Endothelial cell (in vitro differentiated cells): ENCODE measurements around the gene TRIOBP. TPM values are rescaled to one million over a fixed set of nuclear protein-coding genes. Genes with fewer than 3 reads are reported as not detected.

Source experiments
- DNase-seq: peaks from one replicate; pipeline ENCODE4 v3.0.0; 2021; ENCODE audit warnings: low spot score
- H3K27ac Mint-ChIP-seq: one replicate; pipeline ENCODE4 v1.8.0; 2021; ENCODE audit warnings: mixed read lengths, inconsistent platforms; ENCODE audit not compliant: unreplicated experiment
- H3K27me3 Mint-ChIP-seq: one replicate; pipeline ENCODE4 v1.8.0; 2021; ENCODE audit warnings: mild to moderate bottlenecking, moderate library complexity, mixed read lengths, inconsistent platforms; ENCODE audit not compliant: unreplicated experiment
- H3K36me3 Mint-ChIP-seq: one replicate; pipeline ENCODE4 v1.8.0; 2021; ENCODE audit warnings: mild to moderate bottlenecking, low read depth, mixed read lengths, inconsistent platforms; ENCODE audit not compliant: unreplicated experiment
- H3K4me1 Mint-ChIP-seq: one replicate; pipeline ENCODE4 v1.8.0; 2021; ENCODE audit warnings: mild to moderate bottlenecking, mixed read lengths, inconsistent platforms; ENCODE audit not compliant: unreplicated experiment
- H3K4me3 Mint-ChIP-seq: one replicate; pipeline ENCODE4 v1.8.0; 2021; ENCODE audit warnings: mild to moderate bottlenecking, mixed read lengths, inconsistent platforms; ENCODE audit not compliant: unreplicated experiment
- H3K9me3 Mint-ChIP-seq: one replicate; pipeline ENCODE4 v1.8.0; 2021; ENCODE audit warnings: mixed read lengths, inconsistent platforms; ENCODE audit not compliant: unreplicated experiment
- total RNA-seq: library from RNA; stranded (reverse); fragmentation: NEBNext Ultra II Directional; extraction: Animal tissue kit (Norgen Biotek cat#: 25700); gene quantifications from one replicate; pipeline ENCODE4 v1.2.1, GENCODE V29; 2021; ENCODE audit not compliant: unreplicated experiment
- TF ChIP-seq, protein P1 (sequence below): fragments of 200-600 bp; sonication (generic); IDR thresholded peaks from one replicate; pipeline ENCODE4 v1.5.0; 2021; ENCODE audit warnings: antibody characterized with exemption; ENCODE audit not compliant: unreplicated experiment

TRIOBP gene
- total RNA-seq, 1 donor from 2014 or later, result 110 TPM

DNA sequence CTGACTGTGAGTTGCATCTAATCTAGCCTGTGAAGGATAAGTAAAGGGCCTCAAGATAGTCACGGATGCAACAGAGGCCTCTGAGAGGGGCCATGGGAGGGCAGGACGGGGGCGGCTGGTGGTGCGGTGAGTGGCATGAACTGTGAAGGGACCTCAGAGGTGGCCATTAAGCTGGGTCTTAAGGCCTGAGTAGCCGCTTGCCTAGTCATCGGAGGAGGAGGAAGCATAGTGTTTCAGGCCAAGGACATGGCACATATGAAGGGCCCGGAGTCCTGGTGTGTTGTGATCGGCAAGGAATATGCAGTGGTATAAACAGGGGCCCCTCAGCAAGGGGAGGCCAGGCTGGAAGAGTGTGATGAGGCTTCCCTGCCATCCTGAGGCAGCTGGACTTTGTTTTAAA, 51.8 kb downstream of the TRIOBP start:
- Mint-ChIP-seq H3K36me3 (peaks cover 11% of the 10 kb centered on the region), H3K9me3 (no peaks in the 10 kb centered on the region), H3K4me3 (peak overlapping the region; percentile 68), H3K27ac (peak overlapping the region; percentile 48), H3K4me1 (peaks cover 29% of the 10 kb centered on the region), H3K27me3 (peaks cover 14% of the 10 kb centered on the region)
- no peak for DNase-seq
- TF ChIP-seq, protein P1, sequence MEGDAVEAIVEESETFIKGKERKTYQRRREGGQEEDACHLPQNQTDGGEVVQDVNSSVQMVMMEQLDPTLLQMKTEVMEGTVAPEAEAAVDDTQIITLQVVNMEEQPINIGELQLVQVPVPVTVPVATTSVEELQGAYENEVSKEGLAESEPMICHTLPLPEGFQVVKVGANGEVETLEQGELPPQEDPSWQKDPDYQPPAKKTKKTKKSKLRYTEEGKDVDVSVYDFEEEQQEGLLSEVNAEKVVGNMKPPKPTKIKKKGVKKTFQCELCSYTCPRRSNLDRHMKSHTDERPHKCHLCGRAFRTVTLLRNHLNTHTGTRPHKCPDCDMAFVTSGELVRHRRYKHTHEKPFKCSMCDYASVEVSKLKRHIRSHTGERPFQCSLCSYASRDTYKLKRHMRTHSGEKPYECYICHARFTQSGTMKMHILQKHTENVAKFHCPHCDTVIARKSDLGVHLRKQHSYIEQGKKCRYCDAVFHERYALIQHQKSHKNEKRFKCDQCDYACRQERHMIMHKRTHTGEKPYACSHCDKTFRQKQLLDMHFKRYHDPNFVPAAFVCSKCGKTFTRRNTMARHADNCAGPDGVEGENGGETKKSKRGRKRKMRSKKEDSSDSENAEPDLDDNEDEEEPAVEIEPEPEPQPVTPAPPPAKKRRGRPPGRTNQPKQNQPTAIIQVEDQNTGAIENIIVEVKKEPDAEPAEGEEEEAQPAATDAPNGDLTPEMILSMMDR, result no peak

DNA sequence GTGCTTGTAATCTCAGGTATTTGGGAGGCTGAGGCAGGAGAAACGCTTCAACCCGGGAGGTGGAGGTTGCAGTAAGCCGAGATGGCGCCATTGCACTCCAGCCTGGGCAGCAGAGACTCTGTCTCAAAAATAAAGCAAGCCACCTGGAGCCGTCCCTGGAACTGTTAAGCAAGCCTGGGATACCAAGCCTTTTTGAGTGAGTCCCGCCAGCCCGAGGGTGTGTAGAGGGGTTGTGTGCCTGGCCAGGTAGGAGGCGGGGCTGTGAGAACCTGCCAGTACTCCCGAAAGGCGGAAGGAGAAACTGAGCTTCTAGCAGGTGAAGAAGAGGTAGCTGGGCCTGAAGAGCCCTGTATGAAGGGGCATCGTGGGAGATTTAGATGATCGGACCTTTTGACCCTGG, 52.4 kb downstream of the TRIOBP start:
- peaks cover 28% of the 10 kb centered on the region for H3K4me1 Mint-ChIP-seq
- peaks cover 10% of the 10 kb centered on the region for H3K36me3 Mint-ChIP-seq
- H3K27me3 Mint-ChIP-seq, result peaks cover 12% of the 10 kb centered on the region
- H3K27ac Mint-ChIP-seq, result peak overlapping the region; percentile 52
- TF ChIP-seq, protein P1, result no peak
- H3K4me3 Mint-ChIP-seq, result peak overlapping the region; percentile 37
- H3K9me3 Mint-ChIP-seq, result no peaks in the 10 kb centered on the region
- DNase-seq, result no peak

DNA sequence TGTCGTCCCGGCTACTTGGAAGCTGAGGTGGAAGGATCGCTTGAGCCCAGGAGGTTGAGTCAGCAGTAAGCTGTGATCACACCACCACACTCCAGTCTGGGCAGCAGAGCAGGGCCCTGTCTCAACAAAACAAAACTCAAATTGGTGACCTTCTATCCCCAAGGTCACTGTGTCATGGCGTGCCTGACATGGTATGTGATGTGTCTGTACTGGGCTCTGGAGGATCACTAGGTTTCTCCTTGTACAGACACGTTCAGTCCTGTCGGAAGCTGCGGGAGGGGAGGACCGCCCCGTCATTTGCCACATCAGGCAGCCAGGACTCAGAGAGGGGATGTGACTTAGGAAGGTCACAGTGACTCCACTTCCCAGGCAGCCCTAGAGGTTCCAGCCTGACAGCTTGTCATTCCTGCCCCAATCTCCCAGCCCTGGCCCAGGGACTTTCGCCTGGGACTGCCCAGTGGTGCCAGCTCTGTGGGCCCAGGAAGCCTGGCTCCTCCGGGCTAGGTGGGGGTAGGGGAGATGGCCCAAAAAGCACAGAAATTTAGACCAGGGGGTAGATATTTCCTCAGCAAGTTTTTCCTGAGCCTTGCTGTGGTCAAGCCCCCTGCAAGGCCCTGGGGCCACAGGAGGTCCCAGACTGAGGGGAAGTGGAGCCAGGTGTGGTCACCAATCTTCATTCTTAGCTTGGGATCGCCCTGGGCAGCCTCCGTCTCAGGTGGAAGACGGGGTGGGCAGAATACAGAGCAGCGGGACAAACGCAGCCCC, 53.2 kb downstream of the TRIOBP start:
- peak overlapping the region; percentile 42 for H3K27ac Mint-ChIP-seq

DNA sequence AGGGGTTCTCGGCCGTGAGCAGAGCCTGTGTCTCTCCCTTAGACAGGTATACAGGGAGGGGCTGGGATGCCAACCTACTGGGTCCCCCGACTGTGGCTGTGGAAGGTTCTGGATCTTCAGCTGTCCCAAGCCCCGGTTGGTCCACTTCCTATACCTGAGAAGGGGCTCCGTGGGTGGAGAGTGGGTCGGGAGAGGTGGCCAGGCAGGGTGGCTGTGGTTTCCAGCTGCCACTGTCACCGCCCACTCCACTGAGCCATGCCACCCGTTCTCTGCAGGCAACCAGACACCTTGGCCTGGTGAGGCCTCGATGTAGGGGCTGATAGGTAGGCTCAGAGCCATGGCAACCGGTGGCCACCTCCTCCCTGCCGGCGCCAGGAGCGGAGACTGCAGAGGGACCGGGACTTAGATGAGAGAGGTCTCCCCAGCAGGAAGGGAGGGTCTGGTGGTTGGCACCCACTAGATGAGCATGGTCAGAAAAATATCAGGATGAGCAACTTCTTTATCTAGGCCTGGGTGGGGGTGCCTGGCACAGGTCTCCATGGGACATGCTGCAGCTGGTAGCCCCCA, 53.8 kb downstream of the TRIOBP start:
- TF ChIP-seq, protein P1, result no peak
- H3K4me3 Mint-ChIP-seq, result no peak overlapping the region
- H3K4me1 Mint-ChIP-seq, result peaks cover 22% of the 10 kb centered on the region
- H3K27ac Mint-ChIP-seq, result no peak overlapping the region
- no peaks in the 10 kb centered on the region for H3K9me3 Mint-ChIP-seq
- no peak for DNase-seq
- H3K36me3 Mint-ChIP-seq, result peaks cover 14% of the 10 kb centered on the region
- peaks cover 10% of the 10 kb centered on the region for H3K27me3 Mint-ChIP-seq

More for the DNA sequence above, 53.2 kb downstream of the TRIOBP start:
- no peak for DNase-seq
- Mint-ChIP-seq H3K4me1 (peaks cover 27% of the 10 kb centered on the region), H3K9me3 (no peaks in the 10 kb centered on the region), H3K36me3 (peaks cover 15% of the 10 kb centered on the region), H3K4me3 (no peak overlapping the region), H3K27me3 (peaks cover 13% of the 10 kb centered on the region)
- TF ChIP-seq, protein P1, result no peak
